GM12892 (cell line): Measurements from ENCODE around the gene GNL2.

ENCODE experiments used
- POLR2A ChIP-seq: IDR thresholded peaks from 2 replicates; pipeline ENCODE4 v1.6.1; 2011; ENCODE audit warnings: low read depth, low read length, control low read depth
- POLR2AphosphoS5 ChIP-seq: IDR thresholded peaks from 2 replicates; pipeline ENCODE4 v1.6.1; 2011; ENCODE audit warnings: low read depth, low read length, control low read depth
- TAF1 ChIP-seq: IDR thresholded peaks from 2 replicates; pipeline ENCODE4 v1.6.1; 2011; ENCODE audit warnings: low read depth, mild to moderate bottlenecking, control low read depth, low read length, borderline replicate concordance

DNA sequence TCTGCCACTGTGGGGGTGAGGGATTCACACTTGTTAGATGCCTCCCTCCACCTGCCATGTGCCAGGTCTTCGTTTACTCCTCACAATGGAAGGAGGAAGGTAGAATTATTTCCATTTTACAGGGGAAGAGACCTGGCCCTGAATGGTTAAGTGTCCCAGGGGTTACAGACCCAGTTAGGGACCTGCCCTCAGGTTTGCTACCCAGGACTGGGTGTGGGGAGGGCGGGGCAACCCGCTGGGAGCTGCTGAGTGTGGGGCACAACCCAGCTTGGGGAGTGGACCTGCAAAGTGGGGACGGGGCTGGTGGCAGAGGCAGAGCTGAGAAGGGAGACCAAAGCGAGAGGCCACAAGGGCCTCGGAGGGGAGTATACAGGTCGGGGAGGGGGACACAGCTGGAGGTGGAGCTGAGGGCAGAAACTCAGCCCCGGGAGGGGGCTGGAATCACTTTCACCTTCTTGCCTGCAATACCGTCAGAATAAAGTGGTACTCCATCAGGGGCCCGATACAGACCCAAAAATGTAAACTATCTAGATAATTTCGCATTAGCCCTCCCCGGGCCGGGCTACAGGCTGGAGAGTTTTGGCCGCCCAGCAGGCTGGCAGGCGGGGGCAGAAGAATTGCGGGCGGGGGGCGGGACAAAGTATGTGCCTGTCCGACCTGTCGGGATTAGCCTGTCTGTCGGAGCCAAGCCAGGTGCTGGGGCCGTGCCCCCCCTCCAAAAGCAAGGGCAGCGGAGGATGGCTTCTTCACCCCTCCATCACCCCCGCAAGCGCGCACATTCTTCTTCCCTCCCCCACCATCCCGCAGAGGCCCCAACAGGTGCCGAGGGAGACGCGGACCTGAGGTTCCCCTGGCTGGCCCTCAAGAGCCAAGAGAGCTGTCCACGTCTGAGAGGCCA is 37.6 kb upstream of the GNL2 start:
- no peak for TF ChIP-seq POLR2AphosphoS5
- TF ChIP-seq TAF1: no peak
- no peak for TF ChIP-seq POLR2A
